K562 (cell line): Measurements from ENCODE around the gene CACNG5. TPM values are rescaled to one million over a fixed set of nuclear protein-coding genes. Genes with fewer than 3 reads are reported as not detected.

Source experiments
- ATAC-seq: fragments of 200-7000 bp; cut with Tn5 transposase; 3 replicates; pipeline ENCODE4 v1.9.1; 2020; ENCODE audit warnings: moderate library complexity
- BruUV-seq: library from RNA; stranded (reverse); fragments of 400-500 nt; replicated peaks from 2 replicates; lab custom pipeline; 2021; lab: Mats Ljungman, UMichigan
- CTCF ChIA-PET: fragments of 300-600 bp; formaldehyde crosslinking; extraction: SDS; loops from one replicate; lab custom pipeline; 2021; ENCODE audit warnings: low intra/inter-chr PET ratio; lab: Yijun Ruan, JAX
- POLR2A ChIA-PET: fragments of 300-600, 350-650 bp; sonication (Branson Sonifier 250); formaldehyde crosslinking; extraction: SDS; loops from one replicate; lab custom pipeline; 2021; ENCODE audit warnings: antibody characterized with exemption, inconsistent platforms; lab: Yijun Ruan, JAX
- DNase-seq, 4 experiments: peaks; one replicate each; pipeline versions ENCODE4 v3.0.0 to v3.0.0-alpha.2; 2011 to 2018; ENCODE audit warnings: low spot score in 3 of 4, mixed read lengths in 3 of 4; ENCODE audit errors: extremely low read depth in 1 of 4
- FAIRE-seq: peaks from 2 replicates; lab custom pipeline; 2011; peaks lifted over from hg19 to GRCh38; lab: Jason Lieb, UNC
- H2AFZ ChIP-seq: 2 replicates; pipeline ENCODE4 v1.6.0; 2011; ENCODE audit warnings: low read depth, low read length, control low read depth, inconsistent platforms
- H3K27ac ChIP-seq: fragments of 200-600 bp; 3 replicates; pipeline ENCODE4 v1.8.0; 2011; ENCODE audit warnings: low read depth, mild to moderate bottlenecking, control low read depth, inconsistent platforms, low read length, moderate library complexity, mixed read lengths; ENCODE audit errors: extremely low read depth
- H3K27me3 ChIP-seq, 2 experiments: fragments of 300-600 bp in 1 of 2; 2 replicates in 1 of 2; 3 replicates in 1 of 2; pipeline versions ENCODE4 v1.6.0 to v1.8.0; 2011; ENCODE audit warnings: inconsistent platforms in 2 of 2, low read length in 2 of 2, mild to moderate bottlenecking in 1 of 2, mixed read lengths in 1 of 2, moderate library complexity in 1 of 2; ENCODE audit not compliant: control insufficient read depth in 2 of 2, insufficient read depth in 2 of 2
- H3K36me3 ChIP-seq: fragments of 300-600 bp; 3 replicates; pipeline ENCODE4 v1.8.0; 2011; ENCODE audit warnings: mild to moderate bottlenecking, low read length, inconsistent platforms; ENCODE audit not compliant: control insufficient read depth, insufficient read depth
- H3K4me1 ChIP-seq, 2 experiments: fragments of 200-600 bp in 1 of 2; replicated peaks in 1 of 2; 2 replicates in 1 of 2; 3 replicates in 1 of 2; pipeline versions ENCODE4 v1.5.1 to v1.8.0; 2011; ENCODE audit warnings: inconsistent platforms in 2 of 2, low read length in 2 of 2, mild to moderate bottlenecking in 1 of 2, mixed read lengths in 1 of 2, moderate library complexity in 1 of 2; ENCODE audit not compliant: control insufficient read depth in 2 of 2, insufficient read depth in 2 of 2
- H3K4me2 ChIP-seq: 2 replicates; pipeline ENCODE4 v1.6.1; 2011; ENCODE audit warnings: low read length, control low read depth, inconsistent platforms, mixed read lengths; ENCODE audit not compliant: insufficient read depth
- H3K4me3 ChIP-seq: fragments of 200-600 bp; sonication (generic), shearing (Covaris generic); 2 replicates; pipeline ENCODE4 v1.5.1; 2016; ENCODE audit warnings: control low read depth, inconsistent platforms
- H3K79me2 ChIP-seq: fragments of 200-600 bp; 3 replicates; pipeline ENCODE4 v1.8.0; 2011; ENCODE audit warnings: low read length, inconsistent platforms; ENCODE audit not compliant: control insufficient read depth, insufficient read depth
- H3K9ac ChIP-seq, 2 experiments: 2 replicates each; pipeline versions ENCODE4 v1.6.0 to v1.6.1; 2011; ENCODE audit warnings: low read depth in 2 of 2, low read length in 2 of 2, control low read depth in 1 of 2, inconsistent platforms in 1 of 2, mild to moderate bottlenecking in 1 of 2, mixed read lengths in 1 of 2; ENCODE audit not compliant: insufficient read depth in 1 of 2
- H3K9me1 ChIP-seq: one replicate; pipeline ENCODE4 v1.6.0; 2011; ENCODE audit warnings: inconsistent platforms, mild to moderate bottlenecking, low read length, moderate library complexity; ENCODE audit not compliant: control insufficient read depth, insufficient read depth
- H3K9me3 ChIP-seq: replicated peaks from 2 replicates; pipeline ENCODE4 v1.5.1; 2011; ENCODE audit warnings: low read depth, low read length, inconsistent platforms; ENCODE audit not compliant: control insufficient read depth, insufficient read depth
- H4K20me1 ChIP-seq: replicated peaks from 2 replicates; pipeline ENCODE4 v1.6.1; 2011; ENCODE audit warnings: low read length, inconsistent platforms, mixed read lengths; ENCODE audit not compliant: control insufficient read depth, insufficient read depth
- COPS2 ChIP-seq: fragments of 450-650 bp; conservative IDR thresholded peaks from 2 replicates; pipeline ENCODE4 v1.6.1; 2016; ENCODE audit warnings: mild to moderate bottlenecking, moderate library complexity
- EHMT2 ChIP-seq: fragments of 450-650 bp; IDR thresholded peaks from 2 replicates; pipeline ENCODE4 v1.6.1; 2018; ENCODE audit warnings: antibody characterized with exemption
- HMG20A ChIP-seq: fragments of 450-650 bp; formaldehyde crosslinking; conservative IDR thresholded peaks from 2 replicates; pipeline ENCODE4 v1.4.0; 2020; ENCODE audit warnings: mild to moderate bottlenecking, mixed read lengths
- KAT7 ChIP-seq: sonication (generic); formaldehyde crosslinking; IDR thresholded peaks from 2 replicates; pipeline ENCODE4 v1.8.0; 2022; ENCODE audit warnings: missing genetic modification reagents, mild to moderate bottlenecking, borderline replicate concordance
- NR3C1 ChIP-seq: sonication (generic); formaldehyde crosslinking; IDR thresholded peaks from 2 replicates; pipeline ENCODE4 v1.8.1; 2022; ENCODE audit warnings: missing genetic modification reagents
- RBM39 ChIP-seq: fragments of 200-400 bp; formaldehyde crosslinking; optimal IDR thresholded peaks from 2 replicates; pipeline ENCODE3; 2018; ENCODE audit warnings: low read depth, low read length
- SRSF9 ChIP-seq: fragments of 200-400 bp; formaldehyde crosslinking; IDR thresholded peaks from 2 replicates; pipeline ENCODE4 v1.6.1; 2017; ENCODE audit warnings: low read depth, low read length, borderline replicate concordance
- TAF9B ChIP-seq: fragments of 450-650 bp; IDR thresholded peaks from 2 replicates; pipeline ENCODE4 v1.6.1; 2018; ENCODE audit warnings: mild to moderate bottlenecking; ENCODE audit not compliant: partially characterized antibody
- ZBTB17 ChIP-seq: fragments of 450-650 bp; formaldehyde crosslinking; IDR thresholded peaks from 2 replicates; pipeline ENCODE4 v1.4.0; 2020; ENCODE audit warnings: mild to moderate bottlenecking
- ZFP1 ChIP-seq: fragments of 450-650 bp; formaldehyde crosslinking; IDR thresholded peaks from 2 replicates; pipeline ENCODE4 v1.4.0; 2020; ENCODE audit warnings: mild to moderate bottlenecking, mixed read lengths
- ZKSCAN3 ChIP-seq: fragments of 250-450 bp; sonication (Bioruptor Pico); IDR thresholded peaks from 2 replicates; pipeline ENCODE4 v1.4.0; 2020
- ZNF24 ChIP-seq: fragments of 450-650 bp; IDR thresholded peaks from 2 replicates; pipeline ENCODE4 v1.6.1; 2016
- ZSCAN29 ChIP-seq: fragments of 450-650 bp; IDR thresholded peaks from 2 replicates; pipeline ENCODE4 v1.6.1; 2017
- ZZZ3 ChIP-seq: fragments of 450-650 bp; IDR thresholded peaks from 2 replicates; pipeline ENCODE4 v1.6.1; 2016; ENCODE audit warnings: antibody characterized with exemption, mild to moderate bottlenecking, moderate library complexity
- WGBS: fragments of 100-300 bp; shearing (Covaris generic); methylation state at CpG from one replicate; pipeline ENCODE4 v1.1.6; 2016; ENCODE audit warnings: low coverage, mixed read lengths; ENCODE audit not compliant: insufficient coverage; ENCODE audit errors: missing lambda C conversion rate; 5-methylcytosine and 5-hydroxymethylcytosine counted together
- in situ Hi-C: fragments of 300-500 bp; cut with MboI; formaldehyde crosslinking; loops from 4 replicates; pipeline ENCODE4 v1.15.0; 2018; ENCODE audit warnings: inconsistent platforms, mixed read lengths
- intact Hi-C: fragments of 100-400 bp; cut with micrococcal nuclease; formaldehyde crosslinking; loops from 2 replicates; pipeline ENCODE4 v1.14.2; 2022
- polyA plus RNA-seq, 8 experiments: library from polyadenylated mRNA; depleted of rRNA in 4 of 8; stranded (reverse) in 5 of 8; unstranded in 3 of 8; fragments of >200 nt; fragmentation: Nextera tagmentation in 2 of 8; fragmentation: Illumina TruSeq in 1 of 8; extraction: Ambion mirVana in 2 of 8; extraction: Trizol in 1 of 8; gene quantifications; 2 replicates each; pipeline versions ENCODE4 v1.2.1 to v1.2.3, GENCODE V29; 2011 to 2014; ENCODE audit warnings: inconsistent platforms in 1 of 8, missing spikeins in 1 of 8
- total RNA-seq, 7 experiments: library from RNA; depleted of rRNA in 6 of 7; stranded (reverse); fragments of >200 nt in 6 of 7; fragmentation: Illumina TruSeq in 2 of 7; extraction: Trizol in 2 of 7; gene quantifications; 2 replicates each; pipeline versions ENCODE4 v1.2.1 to v1.2.3, GENCODE V29; 2011 to 2021; ENCODE audit warnings: low replicate concordance in 1 of 7
- TF ChIP-seq, protein P1 (sequence below): fragments of 450-650 bp; IDR thresholded peaks from 2 replicates; pipeline ENCODE4 v1.6.1; 2016; ENCODE audit warnings: low read depth, mild to moderate bottlenecking, moderate library complexity
- TF ChIP-seq, protein P2 (sequence below): fragments of 450-650 bp; IDR thresholded peaks from 2 replicates; pipeline ENCODE4 v1.6.1; 2014; ENCODE audit warnings: low read depth, mild to moderate bottlenecking, moderate library complexity, borderline replicate concordance

The CACNG5 gene
- total and polyA plus RNA-seq, 9 of the 15 experiments (the other 6 are each of a cell fraction or from before 2014, with no cell fraction given) = not detected

- H3K9me3 ChIP-seq = no peaks in the 10 kb centered on the region
- no peak overlapping the region for H3K9ac ChIP-seq
- CTCF ChIA-PET = interaction anchor here (0.7 kb wide), 1 partner anchor 181 kb away, joined by 3 read pairs; no protein-coding TSS in a partner anchor
- no peak overlapping the region for H3K4me2 ChIP-seq
- H3K9me1 ChIP-seq = no peaks in the 10 kb centered on the region
- POLR2A ChIA-PET = no interaction called here
- in situ Hi-C loops (no loop called here), intact Hi-C loops (no loop called here)
- H3K27me3 ChIP-seq = peaks cover 22 to 62% of the 10 kb centered on the region in 2 experiments
- TF ChIP-seq ZZZ3 (no peak), ZNF24 (no peak), ZBTB17 (CRISPR knock-in tag) (no peak), COPS2 (no peak), RBM39 (no peak), ZSCAN29 (no peak), ZKSCAN3 (CRISPR knock-in tag) (no peak), SRSF9 (no peak), NR3C1 (no peak), TAF9B (no peak), EHMT2 (no peak), ZFP1 (CRISPR knock-in tag) (no peak), HMG20A (CRISPR knock-in tag) (no peak), KAT7 (CRISPR knock-in tag) (no peak)
- TF ChIP-seq, protein P1, sequence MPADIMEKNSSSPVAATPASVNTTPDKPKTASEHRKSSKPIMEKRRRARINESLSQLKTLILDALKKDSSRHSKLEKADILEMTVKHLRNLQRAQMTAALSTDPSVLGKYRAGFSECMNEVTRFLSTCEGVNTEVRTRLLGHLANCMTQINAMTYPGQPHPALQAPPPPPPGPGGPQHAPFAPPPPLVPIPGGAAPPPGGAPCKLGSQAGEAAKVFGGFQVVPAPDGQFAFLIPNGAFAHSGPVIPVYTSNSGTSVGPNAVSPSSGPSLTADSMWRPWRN = no peak
- TF ChIP-seq, protein P2, sequence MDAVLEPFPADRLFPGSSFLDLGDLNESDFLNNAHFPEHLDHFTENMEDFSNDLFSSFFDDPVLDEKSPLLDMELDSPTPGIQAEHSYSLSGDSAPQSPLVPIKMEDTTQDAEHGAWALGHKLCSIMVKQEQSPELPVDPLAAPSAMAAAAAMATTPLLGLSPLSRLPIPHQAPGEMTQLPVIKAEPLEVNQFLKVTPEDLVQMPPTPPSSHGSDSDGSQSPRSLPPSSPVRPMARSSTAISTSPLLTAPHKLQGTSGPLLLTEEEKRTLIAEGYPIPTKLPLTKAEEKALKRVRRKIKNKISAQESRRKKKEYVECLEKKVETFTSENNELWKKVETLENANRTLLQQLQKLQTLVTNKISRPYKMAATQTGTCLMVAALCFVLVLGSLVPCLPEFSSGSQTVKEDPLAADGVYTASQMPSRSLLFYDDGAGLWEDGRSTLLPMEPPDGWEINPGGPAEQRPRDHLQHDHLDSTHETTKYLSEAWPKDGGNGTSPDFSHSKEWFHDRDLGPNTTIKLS = no peak
- DNase-seq = no peak
- no peaks in the 10 kb centered on the region for H3K79me2 ChIP-seq
- H3K4me1 ChIP-seq = no peaks in the 10 kb centered on the region; a peak in 1 of 5 replicates
- ATAC-seq = no peak
- no TSS peak for BruUV-seq
- no peaks in the 10 kb centered on the region for H3K36me3 ChIP-seq
- H3K27ac ChIP-seq = no peak overlapping the region
- H3K4me3 ChIP-seq = no peak overlapping the region
- WGBS = 0% methylated on average over 9 of the region's 9 CpGs
- H4K20me1 ChIP-seq = peaks cover 3% of the 10 kb centered on the region
- FAIRE-seq = no peak
- H2AFZ ChIP-seq = no peak overlapping the region
These were observed 62.2 kb downstream of the CACNG5 start for GRCh38 chr17:66897141-66897540.
